Measurements from ENCODE around the gene ST8SIA1. TPM values are rescaled to one million over a fixed set of nuclear protein-coding genes. Genes with fewer than 3 reads are reported as not detected.

The ST8SIA1 gene
- total RNA-seq, 1 experiment from 2014 or later, result not detected

DNA sequence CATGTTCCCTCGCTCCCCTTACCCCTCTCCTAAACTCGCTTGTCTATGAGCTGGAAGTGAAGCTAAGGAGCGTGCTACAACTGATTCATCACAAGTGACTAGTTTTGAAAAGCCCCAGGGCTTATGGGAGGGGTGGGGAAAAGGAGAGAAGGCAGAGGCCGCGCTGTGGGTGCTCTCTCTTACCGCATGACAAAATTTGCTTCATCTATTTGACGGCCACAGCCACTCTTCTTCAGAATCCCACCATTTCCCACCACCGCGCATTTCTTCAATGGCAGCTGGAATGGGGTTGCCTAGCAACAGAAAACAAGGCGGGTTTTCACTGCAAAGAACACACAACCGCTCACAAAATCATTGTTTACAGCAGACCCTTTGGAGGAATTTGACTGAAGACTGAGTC, 79.4 kb downstream of the ST8SIA1 start:
- Histone ChIP-seq H2BK5ac (ENCODE audit: insufficient read length, low read length) (no peak overlapping the region), H4K8ac (replicated peaks; ENCODE audit: insufficient read length, low read depth, low read length) (no peak overlapping the region), H4K5ac (ENCODE audit: insufficient read length, low read depth, low read length) (no peak overlapping the region), H3K23me2 (ENCODE audit: insufficient read length, low read depth, low read length, poor library complexity, severe bottlenecking) (no peaks in the 10 kb centered on the region), H3K9ac (ENCODE audit: extremely low read depth, insufficient read length, low read length) (no peak overlapping the region), H3K18ac (ENCODE audit: insufficient read length, low read depth, low read length) (peak overlapping the region; percentile 75), H3K4me1 (ENCODE audit: insufficient read depth, low read length) (peaks cover 4% of the 10 kb centered on the region; the same call in 1 of the 2 replicates), H3K4me2 (ENCODE audit: insufficient read depth, insufficient read length, low read length) (no peak overlapping the region), H4K91ac (ENCODE audit: insufficient read length, low read depth, low read length) (no peak overlapping the region), H3K79me2 (ENCODE audit: insufficient read depth, low read length) (no peaks in the 10 kb centered on the region), H3K56ac (ENCODE audit: insufficient read length, low read depth, low read length) (no peak overlapping the region), H3T11ph (ENCODE audit: low read length) (no peak overlapping the region), H3K79me1 (ENCODE audit: insufficient read depth, low read depth, low read length, poor library complexity, severe bottlenecking) (no peaks in the 10 kb centered on the region), H3K27me3 (ENCODE audit: insufficient read depth, low read length) (no peaks in the 10 kb centered on the region; the same call in 1 of the 2 replicates), H3K9me3 (ENCODE audit: control insufficient read depth, low read depth, low read length) (no peaks in the 10 kb centered on the region), H2BK120ac (ENCODE audit: low read depth, low read length, poor library complexity, severe bottlenecking) (no peak overlapping the region), H2BK12ac (ENCODE audit: insufficient read length, low read depth, low read length) (peak overlapping the region; percentile 60), H3K4ac (ENCODE audit: low read depth, low read length) (no peak overlapping the region), H2BK20ac (ENCODE audit: low read depth, low read length, poor library complexity, severe bottlenecking) (no peak overlapping the region), H3K27ac (ENCODE audit: insufficient read length, low read depth, low read length) (no peak overlapping the region), H3K23ac (ENCODE audit: insufficient read length, low read depth, low read length) (no peak overlapping the region), H4K20me1 (ENCODE audit: control insufficient read depth, insufficient read depth, insufficient read length) (no peaks in the 10 kb centered on the region), H2BK15ac (ENCODE audit: low read depth, low read length) (no peak overlapping the region), H2AFZ (ENCODE audit: low read length) (no peak overlapping the region), H3K14ac (ENCODE audit: insufficient read depth, low read length) (no peak overlapping the region), H2AK5ac (ENCODE audit: insufficient read length, low read length) (no peak overlapping the region)
- Mint-ChIP-seq H3K4me3 (no peak overlapping the region), H3K36me3 (ENCODE audit: insufficient read depth in 1 of 3, low read depth in 3 of 3) (no peaks in the 10 kb centered on the region), H3K9me3 (no peaks in the 10 kb centered on the region), H3K27ac (no peak overlapping the region), H3K27me3 (ENCODE audit: low read depth) (no peaks in the 10 kb centered on the region), H3K4me1 (no peaks in the 10 kb centered on the region)
- no CpG with 5 or more reads among the region's 11 CpGs for WGBS (ENCODE audit: extremely low coverage, insufficient read length, low lambda C conversion rate)
- DNase-seq, result peak; percentile 68
- TF ChIP-seq, protein P1, sequence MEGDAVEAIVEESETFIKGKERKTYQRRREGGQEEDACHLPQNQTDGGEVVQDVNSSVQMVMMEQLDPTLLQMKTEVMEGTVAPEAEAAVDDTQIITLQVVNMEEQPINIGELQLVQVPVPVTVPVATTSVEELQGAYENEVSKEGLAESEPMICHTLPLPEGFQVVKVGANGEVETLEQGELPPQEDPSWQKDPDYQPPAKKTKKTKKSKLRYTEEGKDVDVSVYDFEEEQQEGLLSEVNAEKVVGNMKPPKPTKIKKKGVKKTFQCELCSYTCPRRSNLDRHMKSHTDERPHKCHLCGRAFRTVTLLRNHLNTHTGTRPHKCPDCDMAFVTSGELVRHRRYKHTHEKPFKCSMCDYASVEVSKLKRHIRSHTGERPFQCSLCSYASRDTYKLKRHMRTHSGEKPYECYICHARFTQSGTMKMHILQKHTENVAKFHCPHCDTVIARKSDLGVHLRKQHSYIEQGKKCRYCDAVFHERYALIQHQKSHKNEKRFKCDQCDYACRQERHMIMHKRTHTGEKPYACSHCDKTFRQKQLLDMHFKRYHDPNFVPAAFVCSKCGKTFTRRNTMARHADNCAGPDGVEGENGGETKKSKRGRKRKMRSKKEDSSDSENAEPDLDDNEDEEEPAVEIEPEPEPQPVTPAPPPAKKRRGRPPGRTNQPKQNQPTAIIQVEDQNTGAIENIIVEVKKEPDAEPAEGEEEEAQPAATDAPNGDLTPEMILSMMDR (conservative IDR thresholded peaks at IDR 0.05), result no peak
